GM23338 (cell line): ENCODE results near the gene MRPL44. TPM values are rescaled to one million over a fixed set of nuclear protein-coding genes. Genes with fewer than 3 reads are reported as not detected.

Experiments used
- ATAC-seq: fragments of 200-7000 bp; cut with Tn5 transposase; 3 replicates; pipeline ENCODE4 v1.9.1; 2020
- DNase-seq: peaks from one replicate; pipeline ENCODE4 v3.0.0-alpha.2; 2015; ENCODE audit warnings: low spot score
- H2AFZ ChIP-seq: fragments of 200-600 bp; sonication (generic); 2 replicates; pipeline ENCODE4 v1.8.0; 2016; ENCODE audit warnings: antibody characterized with exemption, mild to moderate bottlenecking, moderate library complexity
- H3F3A ChIP-seq: fragments of 200-600 bp; sonication (generic); replicated peaks from 2 replicates; pipeline ENCODE4 v1.8.0; 2017; ENCODE audit warnings: antibody characterized with exemption, mixed run types, low read depth
- H3K27ac ChIP-seq: fragments of 200-600 bp; sonication (generic); 2 replicates; pipeline ENCODE4 v1.6.1; 2016; ENCODE audit warnings: low read depth
- H3K27me3 ChIP-seq: fragments of 200-600 bp; sonication (generic); 2 replicates; pipeline ENCODE4 v1.8.0; 2016; ENCODE audit warnings: mild to moderate bottlenecking, mixed run types, moderate library complexity; ENCODE audit not compliant: insufficient read depth
- H3K36me3 ChIP-seq: fragments of 200-600 bp; sonication (generic); 2 replicates; pipeline ENCODE4 v1.8.0; 2016; ENCODE audit warnings: mild to moderate bottlenecking; ENCODE audit not compliant: insufficient read depth
- H3K4me1 ChIP-seq: fragments of 200-600 bp; sonication (generic); 2 replicates; pipeline ENCODE4 v1.8.0; 2016; ENCODE audit warnings: mild to moderate bottlenecking, moderate library complexity; ENCODE audit not compliant: insufficient read depth
- H3K4me2 ChIP-seq: fragments of 200-600 bp; sonication (generic); 2 replicates; pipeline ENCODE4 v1.7.1; 2017; ENCODE audit warnings: mixed run types
- H3K4me3 ChIP-seq: fragments of 200-600 bp; sonication (generic); 2 replicates; pipeline ENCODE4 v1.6.1; 2016; ENCODE audit warnings: mixed run types
- H3K79me2 ChIP-seq: fragments of 200-600 bp; sonication (generic); replicated peaks from 2 replicates; pipeline ENCODE4 v1.8.0; 2017; ENCODE audit warnings: mild to moderate bottlenecking; ENCODE audit not compliant: insufficient read depth
- H3K9me2 ChIP-seq: fragments of 200-600 bp; sonication (generic); 2 replicates; pipeline ENCODE4 v1.8.0; 2017; ENCODE audit not compliant: insufficient read depth
- H4K20me1 ChIP-seq: fragments of 200-600 bp; sonication (generic); replicated peaks from 2 replicates; pipeline ENCODE4 v1.8.0; 2017; ENCODE audit warnings: mild to moderate bottlenecking; ENCODE audit not compliant: insufficient read depth
- H3K27ac Mint-ChIP-seq: 2 replicates; pipeline ENCODE4 v1.8.0; 2020; ENCODE audit warnings: inconsistent platforms, mild to moderate bottlenecking, moderate library complexity, mixed read lengths
- H3K27me3 Mint-ChIP-seq: 3 replicates; pipeline ENCODE4 v1.8.0; 2022; ENCODE audit warnings: low read depth, mild to moderate bottlenecking, moderate library complexity, mixed read lengths, inconsistent platforms; ENCODE audit not compliant: insufficient read depth, poor library complexity
- H3K36me3 Mint-ChIP-seq: 3 replicates; pipeline ENCODE4 v1.8.0; 2021; ENCODE audit warnings: low read depth, mild to moderate bottlenecking, inconsistent platforms, moderate library complexity, mixed read lengths
- H3K4me1 Mint-ChIP-seq: 3 replicates; pipeline ENCODE4 v1.8.0; 2020; ENCODE audit warnings: mild to moderate bottlenecking, inconsistent platforms, mixed read lengths
- H3K4me3 Mint-ChIP-seq: 3 replicates; pipeline ENCODE4 v1.8.0; 2021; ENCODE audit warnings: moderate library complexity, mild to moderate bottlenecking, inconsistent platforms, mixed read lengths
- H3K9me3 Mint-ChIP-seq: 3 replicates; pipeline ENCODE4 v1.8.0; 2020; ENCODE audit warnings: moderate library complexity, mild to moderate bottlenecking, inconsistent platforms, mixed read lengths
- CREB1 ChIP-seq: fragments of 250-450 bp; sonication (Bioruptor Pico); IDR thresholded peaks from 2 replicates; pipeline ENCODE4 v1.5.0; 2020; ENCODE audit warnings: low read depth, mild to moderate bottlenecking, moderate library complexity
- CTCF ChIP-seq, 2 experiments: fragments of 200-600 bp in 1 of 2; sonication (generic) in 1 of 2; conservative IDR thresholded peaks; 2 replicates each; pipeline versions ENCODE4 v1.5.1 to v1.6.1; 2016 to 2017; ENCODE audit warnings: antibody characterized with exemption in 2 of 2, low read depth in 2 of 2, mild to moderate bottlenecking in 2 of 2, moderate library complexity in 1 of 2
- ETS1 ChIP-seq: IDR thresholded peaks from 2 replicates; pipeline ENCODE4 v1.6.1; 2016; ENCODE audit warnings: antibody characterized with exemption
- EZH2 ChIP-seq: fragments of 200-600 bp; sonication (generic); IDR thresholded peaks from one replicate; pipeline ENCODE4 v1.8.0; 2017; ENCODE audit warnings: antibody characterized with exemption, mild to moderate bottlenecking, low read depth; ENCODE audit not compliant: unreplicated experiment
- EZH2phosphoT487 ChIP-seq: fragments of 200-600 bp; sonication (generic); IDR thresholded peaks from one replicate; pipeline ENCODE4 v1.8.1; 2018; ENCODE audit warnings: antibody characterized with exemption; ENCODE audit not compliant: unreplicated experiment
- JUNB ChIP-seq: IDR thresholded peaks from one replicate; pipeline ENCODE4 v1.6.1; 2016; ENCODE audit warnings: antibody characterized with exemption; ENCODE audit not compliant: unreplicated experiment
- NANOG ChIP-seq: IDR thresholded peaks from 2 replicates; pipeline ENCODE4 v1.6.1; 2016; ENCODE audit warnings: antibody characterized with exemption, borderline replicate concordance
- POLR2AphosphoS5 ChIP-seq: IDR thresholded peaks from 2 replicates; pipeline ENCODE4 v1.6.1; 2016; ENCODE audit warnings: antibody characterized with exemption, low read depth
- REST ChIP-seq: IDR thresholded peaks from one replicate; pipeline ENCODE4 v1.6.1; 2018; ENCODE audit warnings: antibody characterized with exemption; ENCODE audit not compliant: unreplicated experiment
- STAT1 ChIP-seq: IDR thresholded peaks from one replicate; pipeline ENCODE4 v1.6.1; 2016; ENCODE audit warnings: antibody characterized with exemption; ENCODE audit not compliant: unreplicated experiment
- ZNF114 ChIP-seq: fragments of 250-450 bp; sonication (Bioruptor Pico); IDR thresholded peaks from 2 replicates; pipeline ENCODE4 v1.5.0; 2020; ENCODE audit warnings: mild to moderate bottlenecking, moderate library complexity
- ZNF331 ChIP-seq: fragments of 250-450 bp; sonication (Bioruptor Pico); IDR thresholded peaks from 2 replicates; pipeline ENCODE4 v1.5.0; 2020; ENCODE audit warnings: low read depth, mild to moderate bottlenecking, moderate library complexity
- ZNF462 ChIP-seq: fragments of 250-450 bp; sonication (Bioruptor Pico); IDR thresholded peaks from 2 replicates; pipeline ENCODE4 v1.5.0; 2020; ENCODE audit warnings: mild to moderate bottlenecking, moderate library complexity
- polyA plus RNA-seq: library from polyadenylated mRNA; unstranded; fragments of >200 nt; fragmentation: Nextera tagmentation; extraction: Ambion mirVana; gene quantifications from 2 replicates; pipeline ENCODE4 v1.2.1, GENCODE V29; 2016
- total RNA-seq: library from RNA; depleted of rRNA; stranded (reverse); fragments of >200 nt; shearing (Covaris generic); gene quantifications from 2 replicates; pipeline ENCODE4 v1.2.3, GENCODE V29; 2014

The MRPL44 gene
- total and polyA plus RNA-seq, 2 experiments from 2014 or later, result 38.4 to 55.8 TPM

- Histone ChIP-seq H3K4me1 (peaks cover 37% of the 10 kb centered on the region), H3K36me3 (no peaks in the 10 kb centered on the region), H3K27ac (no peak overlapping the region; the same call in 1 of the 2 replicates), H3K27me3 (no peaks in the 10 kb centered on the region), H3F3A (no peaks in the 10 kb centered on the region), H3K9me2 (peaks cover 3% of the 10 kb centered on the region; the same call in 1 of the 2 replicates), H3K4me3 (no peak overlapping the region; the same call in 1 of the 2 replicates), H2AFZ (no peak overlapping the region), H3K79me2 (peaks cover 25% of the 10 kb centered on the region), H3K4me2 (0 out of 2 replicates have a peak overlapping the region, but pooled peaks have one; percentile 49), H4K20me1 (no peaks in the 10 kb centered on the region)
- Mint-ChIP-seq H3K36me3 (no peaks in the 10 kb centered on the region), H3K27ac (no peak overlapping the region), H3K4me1 (peaks cover 41% of the 10 kb centered on the region), H3K9me3 (no peaks in the 10 kb centered on the region), H3K4me3 (peak overlapping the region; percentile 48; the same call in 1 of the 3 replicates), H3K27me3 (peaks cover 3% of the 10 kb centered on the region)
- TF ChIP-seq ZNF462 (CRISPR knock-in tag) (no peak), ZNF114 (CRISPR knock-in tag) (no peak), STAT1 (no peak), REST (no peak), POLR2AphosphoS5 (no peak), EZH2 (no peak), ZNF331 (CRISPR knock-in tag) (no peak), EZH2phosphoT487 (no peak), ETS1 (no peak), CTCF (conservative IDR thresholded peaks at IDR 0.05; ENCODE audit: low read depth in 2 of 2) (no peak), JUNB (no peak), NANOG (no peak), CREB1 (CRISPR knock-in tag) (no peak)
- ATAC-seq (peak; percentile 98), DNase-seq (peak; percentile 86)
Observed at GRCh38 chr2:224008702-224009261, 51.5 kb downstream of the MRPL44 start.
